ENCODE results near the gene TSPAN12.

TSPAN12 gene

GRCh38 chr7:120834726-120835125 is 23.2 kb downstream of the TSPAN12 start:
- H3K36me3 ChIP-seq (ENCODE audit: insufficient read depth, low read length), result peaks cover 41% of the 10 kb centered on the region

GRCh38 chr7:120833546-120833945 is 24.4 kb downstream of the TSPAN12 start:
- Histone ChIP-seq H3K9me3 (ENCODE audit: low read length) (peaks cover 4% of the 10 kb centered on the region), H3K4me3 (ENCODE audit: low read length) (no peak overlapping the region), H3K4me1 (ENCODE audit: insufficient read depth, low read length) (no peaks in the 10 kb centered on the region), H2AFZ (ENCODE audit: low read depth, low read length) (no peak overlapping the region), H3K36me3 (ENCODE audit: insufficient read depth, low read length) (peaks cover 31% of the 10 kb centered on the region), H3K27me3 (ENCODE audit: insufficient read depth, low read length) (no peaks in the 10 kb centered on the region)

More at GRCh38 chr7:120834726-120835125, 23.2 kb downstream of the TSPAN12 start:
- Histone ChIP-seq H3K27me3 (ENCODE audit: insufficient read depth, low read length) (no peaks in the 10 kb centered on the region), H2AFZ (ENCODE audit: low read depth, low read length) (no peak overlapping the region), H3K4me1 (ENCODE audit: insufficient read depth, low read length) (no peaks in the 10 kb centered on the region), H3K9me3 (ENCODE audit: low read length) (peaks cover 4% of the 10 kb centered on the region), H3K4me3 (ENCODE audit: low read length) (no peak overlapping the region)

DNA sequence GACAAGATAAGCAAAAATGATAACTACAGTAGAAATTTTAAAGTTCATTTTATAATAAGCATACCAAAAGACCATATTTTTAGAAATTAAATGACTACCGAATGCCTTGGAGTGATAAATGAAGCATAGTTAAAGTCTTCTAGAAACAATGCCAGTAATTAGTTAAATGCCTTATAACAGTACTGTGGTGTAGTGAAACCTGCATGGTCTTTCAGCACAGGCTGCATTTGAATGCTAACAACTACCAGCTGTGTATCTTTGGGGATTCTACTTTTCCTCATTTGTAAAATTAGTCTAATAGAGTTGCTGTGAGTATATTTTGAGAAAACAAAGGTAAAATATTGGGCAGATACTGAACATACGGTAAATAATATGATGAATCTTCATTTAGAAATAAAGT is 25.1 kb downstream of the TSPAN12 start:
- Histone ChIP-seq H3K4me1 (ENCODE audit: insufficient read depth, low read length) (no peaks in the 10 kb centered on the region), H3K36me3 (ENCODE audit: insufficient read depth, low read length) (peaks cover 25% of the 10 kb centered on the region), H2AFZ (ENCODE audit: low read depth, low read length) (no peak overlapping the region), H3K9me3 (ENCODE audit: low read length) (peaks cover 6% of the 10 kb centered on the region), H3K4me3 (ENCODE audit: low read length) (no peak overlapping the region), H3K27me3 (ENCODE audit: insufficient read depth, low read length) (no peaks in the 10 kb centered on the region)

DNA sequence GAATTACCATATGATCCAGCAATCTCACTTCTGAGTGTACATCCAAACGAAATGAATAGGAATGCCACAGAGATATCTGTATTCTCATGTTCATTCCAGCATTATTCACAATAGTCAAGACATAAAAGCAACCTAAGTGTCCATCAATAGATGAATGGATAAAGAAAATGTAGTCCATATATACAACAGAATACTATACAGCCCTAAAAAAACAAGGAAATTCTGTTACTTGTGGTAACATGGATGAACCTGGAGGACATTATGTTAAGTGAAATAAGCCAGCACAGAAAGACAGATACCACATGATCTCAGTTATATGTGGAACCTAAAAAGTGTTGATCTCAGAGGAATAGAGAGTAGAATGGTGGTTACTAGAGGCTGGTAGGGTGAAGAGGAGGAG is 26.7 kb downstream of the TSPAN12 start:
- Histone ChIP-seq H3K4me1 (ENCODE audit: insufficient read depth, low read length) (no peaks in the 10 kb centered on the region), H3K36me3 (ENCODE audit: insufficient read depth, low read length) (peaks cover 17% of the 10 kb centered on the region), H3K4me3 (ENCODE audit: low read length) (no peak overlapping the region), H2AFZ (ENCODE audit: low read depth, low read length) (no peak overlapping the region), H3K27me3 (ENCODE audit: insufficient read depth, low read length) (no peaks in the 10 kb centered on the region), H3K9me3 (ENCODE audit: low read length) (peaks cover 6% of the 10 kb centered on the region)

DNA sequence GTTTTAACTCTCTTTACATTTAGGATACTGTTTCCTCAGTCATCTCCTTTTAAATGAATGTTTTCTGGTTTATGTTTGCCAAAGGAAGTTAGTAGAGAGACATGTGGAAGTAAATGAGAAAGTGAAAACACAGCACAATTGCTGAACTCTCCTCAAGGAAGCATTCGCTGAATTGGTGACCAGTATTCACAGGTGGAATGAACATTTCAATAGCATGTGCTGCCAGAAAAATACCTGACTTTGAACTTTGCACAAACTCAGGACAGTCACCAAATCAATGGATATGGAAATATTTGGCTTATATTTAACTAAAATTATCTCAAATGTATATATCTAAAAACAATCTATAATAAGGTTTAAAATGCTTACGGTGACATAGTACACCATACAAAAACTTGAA is 28.5 kb downstream of the TSPAN12 start:
- H3K4me1 ChIP-seq (ENCODE audit: insufficient read depth, low read length), result no peaks in the 10 kb centered on the region
- peaks cover 6% of the 10 kb centered on the region for H3K9me3 ChIP-seq (ENCODE audit: low read length)
- H3K36me3 ChIP-seq (ENCODE audit: insufficient read depth, low read length), result peaks cover 9% of the 10 kb centered on the region
- no peak overlapping the region for H2AFZ ChIP-seq (ENCODE audit: low read depth, low read length)
- no peaks in the 10 kb centered on the region for H3K27me3 ChIP-seq (ENCODE audit: insufficient read depth, low read length)
- H3K4me3 ChIP-seq (ENCODE audit: low read length), result no peak overlapping the region

DNA sequence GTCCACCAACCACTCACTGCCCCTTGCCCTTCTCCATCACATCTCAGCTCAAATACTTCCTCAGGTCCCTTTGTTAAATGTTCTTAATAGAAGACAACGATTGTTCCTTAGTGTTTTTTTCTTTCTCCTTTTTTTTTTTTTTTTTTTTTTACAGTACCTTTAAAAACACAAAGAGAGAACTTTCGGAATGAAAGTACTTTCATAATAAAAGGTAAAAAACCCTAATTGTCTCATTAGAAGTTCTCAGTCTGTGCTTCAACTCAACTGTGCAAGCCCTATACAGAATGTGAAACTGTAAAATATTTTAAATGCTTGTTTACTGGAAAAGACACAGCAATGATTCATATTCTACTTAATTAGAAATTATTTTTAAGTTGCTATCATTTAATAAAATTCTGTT is 29.4 kb downstream of the TSPAN12 start:
- Histone ChIP-seq H3K36me3 (ENCODE audit: insufficient read depth, low read length) (peaks cover 6% of the 10 kb centered on the region), H2AFZ (ENCODE audit: low read depth, low read length) (no peak overlapping the region), H3K4me3 (ENCODE audit: low read length) (no peak overlapping the region), H3K4me1 (ENCODE audit: insufficient read depth, low read length) (no peaks in the 10 kb centered on the region), H3K9me3 (ENCODE audit: low read length) (peaks cover 6% of the 10 kb centered on the region), H3K27me3 (ENCODE audit: insufficient read depth, low read length) (no peaks in the 10 kb centered on the region)

DNA sequence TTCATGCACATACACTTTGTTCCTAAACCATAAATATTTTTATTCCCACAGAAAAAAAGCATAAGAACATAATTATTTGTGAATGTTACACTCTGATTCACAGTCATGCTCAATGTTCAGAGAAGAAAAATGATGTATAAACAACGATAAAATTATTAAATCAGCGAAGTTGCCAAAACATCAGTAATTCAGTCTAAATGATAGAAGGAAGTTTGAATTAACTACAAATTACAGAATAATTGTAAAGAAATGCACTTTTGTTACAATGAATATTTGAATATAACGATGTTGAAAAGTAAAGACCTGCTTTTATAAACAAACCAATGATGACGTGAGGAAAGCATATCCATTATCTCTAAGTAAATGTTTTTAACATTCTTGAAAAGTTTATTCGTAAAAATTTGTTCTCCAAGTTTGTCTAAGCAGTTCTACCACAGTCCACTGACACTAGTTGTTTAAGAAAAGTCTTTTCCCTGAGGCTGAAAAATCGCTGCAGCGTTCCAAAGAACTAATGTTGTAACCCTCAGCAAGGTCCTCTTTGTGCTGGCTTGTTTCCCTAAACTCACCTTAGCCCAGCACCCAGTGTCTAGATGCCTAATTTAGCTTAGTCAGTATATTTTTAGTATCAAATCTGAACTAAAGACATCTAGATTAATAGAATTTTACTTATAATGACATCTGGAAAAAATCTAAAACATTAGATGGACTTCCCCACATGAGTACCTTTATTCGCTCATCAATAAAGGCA is 30.4 kb downstream of the TSPAN12 start:
- H3K4me1 ChIP-seq (ENCODE audit: insufficient read depth, low read length), result no peaks in the 10 kb centered on the region

GRCh38 chr7:120825576-120825975 is 32.4 kb downstream of the TSPAN12 start:
- H3K27me3 ChIP-seq (ENCODE audit: insufficient read depth, low read length), result no peaks in the 10 kb centered on the region
- H3K9me3 ChIP-seq (ENCODE audit: low read length), result peaks cover 2% of the 10 kb centered on the region
- H2AFZ ChIP-seq (ENCODE audit: low read depth, low read length), result no peak overlapping the region
- peaks cover 2% of the 10 kb centered on the region for H3K36me3 ChIP-seq (ENCODE audit: insufficient read depth, low read length)
- no peak overlapping the region for H3K4me3 ChIP-seq (ENCODE audit: low read length)
- no peaks in the 10 kb centered on the region for H3K4me1 ChIP-seq (ENCODE audit: insufficient read depth, low read length)

More for the DNA sequence above, 30.4 kb downstream of the TSPAN12 start:
- Histone ChIP-seq H3K4me3 (ENCODE audit: low read length) (no peak overlapping the region), H2AFZ (ENCODE audit: low read depth, low read length) (no peak overlapping the region), H3K27me3 (ENCODE audit: insufficient read depth, low read length) (no peaks in the 10 kb centered on the region), H3K9me3 (ENCODE audit: low read length) (peaks cover 6% of the 10 kb centered on the region), H3K36me3 (ENCODE audit: insufficient read depth, low read length) (peaks cover 5% of the 10 kb centered on the region)

DNA sequence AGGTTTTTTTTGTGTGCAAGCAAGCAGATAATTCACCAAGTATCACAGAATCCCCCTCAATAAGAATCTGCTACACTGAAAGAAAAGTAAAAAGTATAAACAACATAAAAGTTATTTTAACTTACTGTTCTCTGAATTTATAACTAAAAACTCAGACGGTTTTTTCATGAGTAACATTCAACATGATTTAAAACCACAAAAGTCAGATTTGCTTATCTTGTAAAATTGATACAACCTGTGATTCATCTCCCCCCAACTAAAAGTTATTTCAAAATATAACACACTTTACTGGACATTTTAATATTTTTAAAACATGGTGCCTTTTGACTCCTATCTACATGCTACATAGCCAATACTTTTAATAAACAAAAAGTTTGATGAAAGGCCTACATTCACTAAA is 32.8 kb downstream of the TSPAN12 start:
- Histone ChIP-seq H3K9me3 (ENCODE audit: low read length) (peaks cover 2% of the 10 kb centered on the region), H3K36me3 (ENCODE audit: insufficient read depth, low read length) (peaks cover 2% of the 10 kb centered on the region), H3K4me1 (ENCODE audit: insufficient read depth, low read length) (no peaks in the 10 kb centered on the region), H3K4me3 (ENCODE audit: low read length) (no peak overlapping the region), H2AFZ (ENCODE audit: low read depth, low read length) (no peak overlapping the region), H3K27me3 (ENCODE audit: insufficient read depth, low read length) (no peaks in the 10 kb centered on the region)

DNA sequence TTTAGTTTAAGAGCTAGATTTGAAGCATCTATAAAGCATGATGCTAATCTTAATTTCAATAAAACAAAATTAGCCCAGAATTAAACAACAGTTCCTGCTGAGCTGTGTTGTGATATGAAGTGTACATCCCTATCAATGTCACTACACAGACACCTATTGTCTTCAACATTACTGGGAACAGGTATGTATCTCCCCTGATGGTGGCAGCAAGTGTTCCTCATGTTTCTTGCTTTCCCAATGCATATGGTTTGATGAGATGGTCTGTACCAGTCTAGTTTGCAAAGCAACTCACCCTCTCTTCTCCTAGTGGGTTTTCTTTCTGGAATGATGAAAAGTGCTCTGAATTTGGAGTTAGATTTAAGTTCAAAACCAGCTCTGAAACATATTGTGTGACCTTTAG is 38.1 kb downstream of the TSPAN12 start:
- Histone ChIP-seq H2AFZ (ENCODE audit: low read depth, low read length) (no peak overlapping the region), H3K27me3 (ENCODE audit: insufficient read depth, low read length) (no peaks in the 10 kb centered on the region), H3K4me3 (ENCODE audit: low read length) (no peak overlapping the region), H3K4me1 (ENCODE audit: insufficient read depth, low read length) (no peaks in the 10 kb centered on the region), H3K36me3 (ENCODE audit: insufficient read depth, low read length) (no peaks in the 10 kb centered on the region), H3K9me3 (ENCODE audit: low read length) (no peaks in the 10 kb centered on the region)

- no peak overlapping the region for H2AFZ ChIP-seq (ENCODE audit: low read depth, low read length)
- H3K27me3 ChIP-seq (ENCODE audit: insufficient read depth, low read length), result no peaks in the 10 kb centered on the region
- H3K4me3 ChIP-seq (ENCODE audit: low read length), result no peak overlapping the region
- H3K4me1 ChIP-seq (ENCODE audit: insufficient read depth, low read length), result no peaks in the 10 kb centered on the region
- peaks cover 5% of the 10 kb centered on the region for H3K36me3 ChIP-seq (ENCODE audit: insufficient read depth, low read length)
- no peaks in the 10 kb centered on the region for H3K9me3 ChIP-seq (ENCODE audit: low read length)
Observed at GRCh38 chr7:120817851-120818250, 40.1 kb downstream of the TSPAN12 start.

DNA sequence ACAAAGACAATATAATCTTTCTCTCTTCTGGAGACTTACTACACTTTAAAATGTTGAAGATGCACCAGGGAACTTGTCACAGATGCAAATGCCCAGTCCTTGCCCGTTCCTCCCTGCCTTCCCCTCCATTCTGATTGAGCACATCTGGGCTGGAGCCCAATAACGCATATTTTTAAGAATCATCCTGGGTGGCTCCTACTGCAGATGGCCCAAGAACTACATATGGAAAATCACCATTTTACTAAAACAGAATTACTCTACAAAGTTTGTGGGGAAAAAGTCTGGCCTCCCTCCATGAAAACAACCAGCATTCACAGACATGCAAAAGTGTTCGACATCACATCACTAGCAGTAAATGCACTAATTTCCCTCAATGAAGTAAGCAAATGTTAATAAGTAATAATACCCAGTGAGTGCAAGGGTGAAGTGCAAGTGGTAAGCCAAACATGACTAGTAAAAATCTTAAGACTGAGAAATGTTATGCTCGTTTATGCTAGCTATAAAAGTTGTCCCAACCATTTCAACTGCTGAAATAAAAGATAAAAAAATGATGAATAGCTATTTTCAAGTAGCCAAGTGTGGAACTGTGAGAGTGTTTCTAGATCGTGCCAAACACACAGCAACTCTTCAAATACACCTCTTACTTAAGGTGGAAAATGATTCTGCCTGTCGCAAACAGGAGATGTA is 43.5 kb downstream of the TSPAN12 start:
- Histone ChIP-seq H3K9me3 (ENCODE audit: low read length) (no peaks in the 10 kb centered on the region), H2AFZ (ENCODE audit: low read depth, low read length) (no peak overlapping the region), H3K36me3 (ENCODE audit: insufficient read depth, low read length) (peaks cover 15% of the 10 kb centered on the region), H3K27me3 (ENCODE audit: insufficient read depth, low read length) (no peaks in the 10 kb centered on the region), H3K4me1 (ENCODE audit: insufficient read depth, low read length) (no peaks in the 10 kb centered on the region), H3K4me3 (ENCODE audit: low read length) (no peak overlapping the region)

GRCh38 chr7:120813546-120814252 is 44.2 kb downstream of the TSPAN12 start:
- no peaks in the 10 kb centered on the region for H3K9me3 ChIP-seq (ENCODE audit: low read length)
- H3K27me3 ChIP-seq (ENCODE audit: insufficient read depth, low read length), result no peaks in the 10 kb centered on the region
- H3K36me3 ChIP-seq (ENCODE audit: insufficient read depth, low read length), result peaks cover 17% of the 10 kb centered on the region
- no peaks in the 10 kb centered on the region for H3K4me1 ChIP-seq (ENCODE audit: insufficient read depth, low read length)
- no peak overlapping the region for H2AFZ ChIP-seq (ENCODE audit: low read depth, low read length)
- H3K4me3 ChIP-seq (ENCODE audit: low read length), result no peak overlapping the region
